DOHH2 (cell line): Measurements from ENCODE around the gene EVA1C.

ENCODE experiments used
- CTCF ChIP-seq: fragments of 200-600 bp; sonication (generic); IDR thresholded peaks from one replicate; pipeline ENCODE4 v1.5.1; 2014; ENCODE audit warnings: antibody characterized with exemption, mild to moderate bottlenecking, low read depth, low read length; ENCODE audit not compliant: poor library complexity, severe bottlenecking
- EZH2phosphoT487 ChIP-seq: fragments of 200-600 bp; sonication (generic); IDR thresholded peaks from 2 replicates; pipeline ENCODE4 v1.6.1; 2017; ENCODE audit warnings: borderline replicate concordance, mild to moderate bottlenecking, antibody characterized with exemption, low read length, moderate library complexity, mixed read lengths

- TF ChIP-seq CTCF (no peak), EZH2phosphoT487 (no peak)
Measured at GRCh38 chr21:32366191-32366590, 46.3 kb upstream of the EVA1C start.
